ENCODE data around the gene NGEF.

Gene NGEF

GRCh38 chr2:232884001-232884421 lies 129.0 kb downstream of the NGEF start:
- DNase-seq (ENCODE audit: low read depth): no peak

- no peak for DNase-seq (ENCODE audit: low read depth)
Observed at GRCh38 chr2:232883116-232883721, 129.8 kb downstream of the NGEF start.

DNA sequence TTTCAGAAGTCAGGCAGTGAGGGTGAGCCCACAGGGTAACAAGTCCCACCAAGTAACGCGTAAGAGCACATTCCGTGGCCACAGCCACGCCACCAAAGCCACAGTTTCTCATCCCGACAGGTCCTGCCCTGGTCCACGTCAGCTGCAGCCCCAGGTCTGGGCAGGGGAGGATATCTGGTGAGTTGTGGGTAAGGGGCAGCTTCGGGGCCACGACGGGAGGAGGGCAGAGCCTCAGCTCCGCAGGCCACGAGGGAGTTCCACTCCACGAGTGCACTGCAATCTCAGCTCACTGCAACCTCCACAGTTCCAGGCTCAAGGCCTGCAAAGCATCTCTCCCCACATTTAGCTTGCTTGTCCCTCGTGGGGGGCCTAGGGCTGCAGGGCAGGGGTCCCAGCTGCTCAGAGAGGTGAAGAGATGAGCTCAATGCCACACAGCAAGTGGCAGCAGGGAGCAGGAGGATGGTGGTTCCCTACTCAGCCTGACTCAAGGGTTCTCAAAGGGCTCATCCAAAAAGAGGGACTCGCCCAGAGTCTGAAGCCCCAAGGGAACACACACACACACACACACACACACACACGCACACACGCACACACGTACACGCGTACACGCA lies 130.4 kb downstream of the NGEF start:
- DNase-seq (ENCODE audit: low read depth): no peak

DNA sequence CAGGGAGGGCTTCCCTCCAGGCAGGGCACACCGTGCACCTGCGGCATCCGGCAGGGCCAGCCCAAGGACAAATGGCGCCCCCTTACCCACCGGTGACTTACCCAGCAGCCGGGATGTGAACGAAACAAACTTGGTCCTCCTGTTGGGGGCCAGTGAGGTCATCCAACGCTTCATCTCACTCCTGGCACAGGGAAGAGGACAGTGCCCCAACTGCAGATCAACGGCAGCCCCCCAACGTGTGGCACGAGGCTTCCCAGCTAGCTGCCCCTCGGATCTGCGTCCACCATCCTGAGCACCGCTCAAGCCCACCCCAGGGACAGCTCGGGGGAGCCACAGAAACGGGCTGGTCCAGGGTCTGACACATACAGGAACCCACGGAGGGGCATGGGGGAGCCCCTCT lies 131.0 kb downstream of the NGEF start:
- DNase-seq (ENCODE audit: low read depth): no peak

GRCh38 chr2:232880764-232881351 lies 132.2 kb downstream of the NGEF start:
- DNase-seq (ENCODE audit: low read depth): no peak

GRCh38 chr2:232879618-232880494 lies 133.2 kb downstream of the NGEF start:
- DNase-seq (ENCODE audit: low read depth): no peak

- no peak for DNase-seq (ENCODE audit: low read depth)
Observed at GRCh38 chr2:232878855-232879617, 134.0 kb downstream of the NGEF start.

DNA sequence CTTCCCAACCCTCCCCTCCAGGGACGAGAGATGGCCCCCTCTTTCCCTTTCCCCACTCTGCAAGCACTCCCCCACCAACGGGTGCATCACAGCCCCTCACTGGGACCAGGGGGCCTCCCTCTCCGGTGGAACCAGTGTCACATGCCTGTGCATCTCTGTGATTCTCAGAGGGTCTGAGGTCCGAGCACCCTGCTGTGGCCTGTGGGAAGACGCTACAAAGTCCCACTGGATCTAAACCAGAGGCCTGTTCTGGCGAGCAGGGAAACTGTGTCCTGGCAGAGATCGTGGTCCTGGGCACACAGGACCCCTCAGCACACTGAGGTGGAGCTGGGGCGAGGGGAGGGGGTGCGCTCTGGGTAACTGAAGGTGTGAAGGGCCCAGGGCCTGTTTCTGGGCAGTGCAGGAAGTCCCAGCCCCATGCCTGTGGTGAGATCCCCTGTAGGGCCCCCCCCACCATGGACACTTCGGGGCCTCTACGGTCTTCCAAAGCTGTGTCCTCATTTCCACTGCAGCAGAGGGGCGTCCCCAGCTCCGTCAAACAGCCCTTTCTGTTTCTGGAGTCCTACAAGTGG lies 135.0 kb downstream of the NGEF start:
- DNase-seq (ENCODE audit: low read depth): no peak

DNA sequence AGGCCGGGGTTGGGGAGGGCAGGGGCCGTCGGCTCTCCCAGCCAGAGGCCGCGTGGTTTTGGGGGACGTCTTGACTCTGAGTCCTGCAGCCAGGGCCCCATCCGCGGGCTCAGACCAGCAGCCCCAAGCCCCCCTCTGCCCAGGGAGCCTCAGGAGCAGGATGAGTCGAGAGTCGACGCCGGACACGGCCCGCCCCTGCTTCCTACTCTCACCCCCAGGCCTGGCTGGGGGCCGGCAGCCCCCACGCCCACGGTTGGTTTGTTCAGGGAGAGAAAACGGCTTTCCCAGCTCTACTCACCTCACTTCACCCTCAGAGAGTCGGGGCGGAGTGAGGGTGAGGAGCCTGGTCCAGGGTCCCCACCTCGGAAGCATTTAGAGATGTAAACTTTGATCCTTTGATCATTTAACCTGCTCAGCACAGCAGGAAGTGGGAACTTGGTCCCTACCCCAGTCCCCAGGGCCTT lies 136.0 kb downstream of the NGEF start:
- DNase-seq (ENCODE audit: low read depth): no peak

DNA sequence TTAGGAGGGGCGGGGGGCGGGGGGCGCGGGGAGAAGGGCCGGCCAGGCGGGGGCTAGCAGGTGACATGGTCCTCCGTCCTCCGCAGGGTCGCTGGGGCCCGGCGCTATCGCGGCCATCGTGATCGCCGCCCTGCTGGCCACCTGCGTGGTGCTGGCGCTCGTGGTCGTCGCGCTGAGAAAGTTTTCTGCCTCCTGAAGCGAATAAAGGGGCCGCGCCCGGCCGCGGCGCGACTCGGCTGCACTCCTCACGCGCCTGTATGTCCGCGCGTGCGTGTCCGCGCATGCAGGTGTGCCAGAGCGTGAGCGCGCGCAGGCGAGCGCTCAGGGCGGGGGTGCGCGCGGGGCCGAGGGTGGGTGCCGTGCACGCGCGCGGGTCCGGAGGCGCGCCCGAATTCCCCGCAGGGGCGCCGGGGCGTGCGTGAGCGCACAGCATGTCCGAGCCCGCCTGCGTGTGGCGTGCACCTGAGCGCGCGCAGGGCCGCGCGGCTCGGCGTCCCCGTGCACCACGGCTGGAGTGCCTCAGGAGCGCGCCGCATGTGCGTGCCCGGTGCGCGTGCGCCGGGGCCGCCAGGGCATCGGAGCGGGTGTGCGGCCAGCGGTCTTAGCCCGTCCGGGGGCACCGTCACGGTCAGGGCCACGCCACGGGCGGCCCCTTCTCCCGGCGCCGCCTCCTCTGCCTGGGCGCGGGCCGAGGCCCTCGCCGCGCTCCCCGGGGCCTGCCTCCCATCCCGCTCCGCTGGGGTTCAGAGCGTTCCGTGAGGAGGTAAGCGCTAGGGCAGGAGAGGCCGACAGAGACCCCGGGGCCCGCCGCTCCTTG lies 136.7 kb downstream of the NGEF start:
- no peak for DNase-seq (ENCODE audit: low read depth)

- no peak for DNase-seq (ENCODE audit: low read depth)
Observed at GRCh38 chr2:232875256-232876121, 137.6 kb downstream of the NGEF start.

DNA sequence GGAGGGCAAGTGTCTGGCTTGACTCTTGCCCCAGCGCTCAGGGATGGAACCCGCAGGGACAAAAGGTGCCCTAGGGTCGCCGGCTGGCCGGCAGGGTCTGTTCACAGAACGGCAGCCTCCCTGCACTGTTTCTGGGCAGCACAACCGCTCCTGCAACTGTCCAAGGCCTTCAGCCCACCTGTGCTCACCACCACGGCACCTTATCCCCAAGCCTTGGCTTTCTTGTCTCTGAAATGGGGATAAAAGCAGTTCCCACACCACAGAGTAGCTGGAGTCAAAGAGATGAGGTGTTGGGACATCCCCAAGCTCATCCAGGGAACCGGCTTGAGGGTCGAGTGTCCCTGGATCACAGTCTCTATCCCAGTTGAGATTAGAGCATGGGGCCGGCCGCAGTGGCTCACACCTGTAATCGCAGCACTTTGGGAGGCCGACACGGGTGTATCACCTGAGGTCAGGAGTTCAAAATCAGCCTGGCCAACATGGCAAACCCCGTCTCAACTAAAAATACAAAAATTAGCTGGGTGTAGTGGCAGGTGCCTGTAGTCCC lies 138.3 kb downstream of the NGEF start:
- DNase-seq (ENCODE audit: low read depth): no peak

- DNase-seq (ENCODE audit: low read depth): no peak
Observed at GRCh38 chr2:232873909-232874641, 139.0 kb downstream of the NGEF start.

- DNase-seq (ENCODE audit: low read depth): no peak
Observed at GRCh38 chr2:232873292-232873908, 139.7 kb downstream of the NGEF start.

DNA sequence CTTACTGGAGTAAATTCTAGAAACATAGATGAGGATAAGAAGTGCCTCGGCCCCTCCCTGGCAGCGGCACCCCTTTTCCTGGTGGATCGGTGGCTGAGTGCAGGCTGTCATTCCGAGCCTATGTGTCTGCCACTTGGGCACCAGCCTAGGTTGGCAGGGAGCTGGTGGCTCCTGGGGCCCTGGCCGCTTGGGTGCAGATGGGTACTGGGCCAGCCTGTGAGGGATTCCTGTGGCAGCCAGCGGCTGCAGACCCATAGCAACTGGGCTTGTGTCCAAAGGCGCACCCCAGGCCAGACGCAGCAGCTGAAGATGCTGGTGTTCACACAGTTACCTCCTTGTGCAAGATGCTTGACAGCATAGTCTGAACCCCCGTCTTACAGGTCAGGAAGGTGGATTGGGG lies 140.2 kb downstream of the NGEF start:
- no peak for DNase-seq (ENCODE audit: low read depth)

GRCh38 chr2:232871835-232872736 lies 141.0 kb downstream of the NGEF start:
- DNase-seq (ENCODE audit: low read depth): no peak

GRCh38 chr2:232871418-232871834 lies 141.6 kb downstream of the NGEF start:
- DNase-seq (ENCODE audit: low read depth): no peak

Data from stimulated activated CD8-positive, alpha-beta memory T cell treated with anti-CD3 and anti-CD28 coated beads, Interleukin-4, amount 100 ng/mL, for 24 hours (primary cell).